ENCODE data around the gene USP17L25.
"Not testable (repeated sequence)": the region's sequence is repeated elsewhere in the genome, so short reads cannot be mapped to it uniquely, and the experiment has no call there.

USP17L25 gene, protein sequence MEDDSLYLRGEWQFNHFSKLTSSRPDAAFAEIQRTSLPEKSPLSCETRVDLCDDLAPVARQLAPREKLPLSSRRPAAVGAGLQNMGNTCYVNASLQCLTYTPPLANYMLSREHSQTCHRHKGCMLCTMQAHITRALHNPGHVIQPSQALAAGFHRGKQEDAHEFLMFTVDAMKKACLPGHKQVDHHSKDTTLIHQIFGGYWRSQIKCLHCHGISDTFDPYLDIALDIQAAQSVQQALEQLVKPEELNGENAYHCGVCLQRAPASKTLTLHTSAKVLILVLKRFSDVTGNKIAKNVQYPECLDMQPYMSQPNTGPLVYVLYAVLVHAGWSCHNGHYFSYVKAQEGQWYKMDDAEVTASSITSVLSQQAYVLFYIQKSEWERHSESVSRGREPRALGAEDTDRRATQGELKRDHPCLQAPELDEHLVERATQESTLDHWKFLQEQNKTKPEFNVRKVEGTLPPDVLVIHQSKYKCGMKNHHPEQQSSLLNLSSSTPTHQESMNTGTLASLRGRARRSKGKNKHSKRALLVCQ

DNA sequence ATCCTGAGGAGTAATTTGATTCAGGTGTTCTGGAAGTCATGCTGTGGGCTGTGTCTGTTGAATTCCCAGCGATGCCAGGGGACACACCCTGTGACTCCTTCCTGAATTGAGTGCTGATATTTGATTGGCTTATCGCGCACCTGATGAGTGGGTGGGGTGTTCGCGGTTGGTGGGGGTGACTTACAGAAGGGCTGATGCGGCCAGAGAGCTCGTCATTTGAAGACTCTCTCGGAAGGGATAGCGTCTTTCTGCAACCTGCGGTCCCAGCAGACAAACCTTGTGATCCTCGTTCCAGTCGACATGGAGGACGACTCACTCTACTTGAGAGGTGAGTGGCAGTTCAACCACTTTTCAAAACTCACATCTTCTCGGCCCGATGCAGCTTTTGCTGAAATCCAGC is at the start of gene USP17L25:
TSS of gene USP17L25 (plus strand) at position 301 of the 400 bp plus-strand sequence. CDS start at position 301, 0 bp downstream.
- DNase-seq (ENCODE audit: low spot score): not testable (repeated sequence)

DNA sequence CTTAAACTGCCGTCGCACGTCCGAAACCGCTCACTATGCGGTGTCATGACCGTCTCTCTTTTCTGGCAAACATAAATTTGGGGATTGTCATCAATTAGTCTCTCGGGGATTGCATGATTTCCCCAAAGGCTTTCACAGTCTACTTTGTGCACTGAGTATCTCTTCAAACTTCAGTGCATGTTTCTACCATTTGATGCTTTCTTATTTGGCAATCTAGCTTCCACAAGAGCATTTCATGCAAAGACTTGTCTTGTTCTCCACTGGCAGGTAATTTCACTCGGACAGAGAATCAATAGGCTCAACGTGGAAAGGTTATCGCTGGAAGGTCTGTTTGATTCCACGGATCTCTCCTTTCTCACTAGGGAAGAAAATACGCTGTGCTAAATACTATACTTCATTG is 5.5 kb upstream of the USP17L25 start:
- DNase-seq (ENCODE audit: low spot score): not testable (repeated sequence)

DNA sequence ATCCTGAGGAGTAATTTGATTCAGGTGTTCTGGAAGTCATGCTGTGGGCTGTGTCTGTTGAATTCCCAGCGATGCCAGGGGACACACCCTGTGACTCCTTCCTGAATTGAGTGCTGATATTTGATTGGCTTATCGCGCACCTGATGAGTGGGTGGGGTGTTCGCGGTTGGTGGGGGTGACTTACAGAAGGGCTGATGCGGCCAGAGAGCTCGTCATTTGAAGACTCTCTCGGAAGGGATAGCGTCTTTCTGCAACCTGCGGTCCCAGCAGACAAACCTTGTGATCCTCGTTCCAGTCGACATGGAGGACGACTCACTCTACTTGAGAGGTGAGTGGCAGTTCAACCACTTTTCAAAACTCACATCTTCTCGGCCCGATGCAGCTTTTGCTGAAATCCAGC is 4.8 kb upstream of the USP17L25 start, which contains the start of gene USP17L24:
TSS of gene USP17L24 (plus strand) at position 301 of the 400 bp plus-strand sequence. CDS start at position 301, 0 bp downstream.
- not testable (repeated sequence) for DNase-seq (ENCODE audit: low spot score)

DNA sequence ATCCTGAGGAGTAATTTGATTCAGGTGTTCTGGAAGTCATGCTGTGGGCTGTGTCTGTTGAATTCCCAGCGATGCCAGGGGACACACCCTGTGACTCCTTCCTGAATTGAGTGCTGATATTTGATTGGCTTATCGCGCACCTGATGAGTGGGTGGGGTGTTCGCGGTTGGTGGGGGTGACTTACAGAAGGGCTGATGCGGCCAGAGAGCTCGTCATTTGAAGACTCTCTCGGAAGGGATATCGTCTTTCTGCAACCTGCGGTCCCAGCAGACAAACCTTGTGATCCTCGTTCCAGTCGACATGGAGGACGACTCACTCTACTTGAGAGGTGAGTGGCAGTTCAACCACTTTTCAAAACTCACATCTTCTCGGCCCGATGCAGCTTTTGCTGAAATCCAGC is 4.6 kb downstream of the USP17L25 start, which contains the start of gene USP17L26:
TSS of gene USP17L26 (plus strand) at position 301 of the 400 bp plus-strand sequence. CDS start at position 301, 0 bp downstream.
- DNase-seq (ENCODE audit: low spot score): not testable (repeated sequence)

DNA sequence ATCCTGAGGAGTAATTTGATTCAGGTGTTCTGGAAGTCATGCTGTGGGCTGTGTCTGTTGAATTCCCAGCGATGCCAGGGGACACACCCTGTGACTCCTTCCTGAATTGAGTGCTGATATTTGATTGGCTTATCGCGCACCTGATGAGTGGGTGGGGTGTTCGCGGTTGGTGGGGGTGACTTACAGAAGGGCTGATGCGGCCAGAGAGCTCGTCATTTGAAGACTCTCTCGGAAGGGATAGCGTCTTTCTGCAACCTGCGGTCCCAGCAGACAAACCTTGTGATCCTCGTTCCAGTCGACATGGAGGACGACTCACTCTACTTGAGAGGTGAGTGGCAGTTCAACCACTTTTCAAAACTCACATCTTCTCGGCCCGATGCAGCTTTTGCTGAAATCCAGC is 9.4 kb downstream of the USP17L25 start, which contains the start of gene USP17L5:
TSS of gene USP17L5 (plus strand) at position 301 of the 400 bp plus-strand sequence. CDS start at position 301, 0 bp downstream.
- DNase-seq (ENCODE audit: low spot score): not testable (repeated sequence)

DNA sequence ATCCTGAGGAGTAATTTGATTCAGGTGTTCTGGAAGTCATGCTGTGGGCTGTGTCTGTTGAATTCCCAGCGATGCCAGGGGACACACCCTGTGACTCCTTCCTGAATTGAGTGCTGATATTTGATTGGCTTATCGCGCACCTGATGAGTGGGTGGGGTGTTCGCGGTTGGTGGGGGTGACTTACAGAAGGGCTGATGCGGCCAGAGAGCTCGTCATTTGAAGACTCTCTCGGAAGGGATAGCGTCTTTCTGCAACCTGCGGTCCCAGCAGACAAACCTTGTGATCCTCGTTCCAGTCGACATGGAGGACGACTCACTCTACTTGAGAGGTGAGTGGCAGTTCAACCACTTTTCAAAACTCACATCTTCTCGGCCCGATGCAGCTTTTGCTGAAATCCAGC is 14.1 kb downstream of the USP17L25 start, which contains the start of gene USP17L27:
TSS of gene USP17L27 (plus strand) at position 301 of the 400 bp plus-strand sequence. CDS start at position 301, 0 bp downstream.
- DNase-seq (ENCODE audit: low spot score): not testable (repeated sequence)

DNA sequence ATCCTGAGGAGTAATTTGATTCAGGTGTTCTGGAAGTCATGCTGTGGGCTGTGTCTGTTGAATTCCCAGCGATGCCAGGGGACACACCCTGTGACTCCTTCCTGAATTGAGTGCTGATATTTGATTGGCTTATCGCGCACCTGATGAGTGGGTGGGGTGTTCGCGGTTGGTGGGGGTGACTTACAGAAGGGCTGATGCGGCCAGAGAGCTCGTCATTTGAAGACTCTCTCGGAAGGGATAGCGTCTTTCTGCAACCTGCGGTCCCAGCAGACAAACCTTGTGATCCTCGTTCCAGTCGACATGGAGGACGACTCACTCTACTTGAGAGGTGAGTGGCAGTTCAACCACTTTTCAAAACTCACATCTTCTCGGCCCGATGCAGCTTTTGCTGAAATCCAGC is 18.9 kb downstream of the USP17L25 start, which contains the start of gene USP17L28:
TSS of gene USP17L28 (plus strand) at position 301 of the 400 bp plus-strand sequence. CDS start at position 301, 0 bp downstream.
- not testable (repeated sequence) for DNase-seq (ENCODE audit: low spot score)

DNA sequence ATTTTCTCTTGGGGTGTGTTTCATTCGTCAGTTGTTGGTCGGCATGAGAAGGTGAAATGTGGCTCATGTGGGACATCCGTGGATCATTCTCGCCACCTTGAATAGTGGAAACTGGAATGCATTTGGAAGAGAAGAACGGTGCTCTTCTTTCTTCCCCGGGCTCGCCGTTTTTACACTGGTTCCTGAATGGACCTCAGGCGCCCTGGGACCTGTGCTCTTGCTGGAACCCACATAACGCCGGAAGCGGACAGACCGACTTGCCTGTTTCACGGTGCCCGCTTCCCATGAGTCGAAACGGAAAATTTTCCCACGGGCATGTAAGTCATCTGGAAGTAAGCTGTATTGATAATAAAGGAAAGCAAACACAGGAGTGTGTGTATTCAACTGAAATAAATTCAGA is 21.2 kb downstream of the USP17L25 start:
- not testable (repeated sequence) for DNase-seq (ENCODE audit: low spot score)

DNA sequence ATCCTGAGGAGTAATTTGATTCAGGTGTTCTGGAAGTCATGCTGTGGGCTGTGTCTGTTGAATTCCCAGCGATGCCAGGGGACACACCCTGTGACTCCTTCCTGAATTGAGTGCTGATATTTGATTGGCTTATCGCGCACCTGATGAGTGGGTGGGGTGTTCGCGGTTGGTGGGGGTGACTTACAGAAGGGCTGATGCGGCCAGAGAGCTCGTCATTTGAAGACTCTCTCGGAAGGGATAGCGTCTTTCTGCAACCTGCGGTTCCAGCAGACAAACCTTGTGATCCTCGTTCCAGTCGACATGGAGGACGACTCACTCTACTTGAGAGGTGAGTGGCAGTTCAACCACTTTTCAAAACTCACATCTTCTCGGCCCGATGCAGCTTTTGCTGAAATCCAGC is 23.6 kb downstream of the USP17L25 start, which contains the start of gene USP17L29:
TSS of gene USP17L29 (plus strand) at position 301 of the 400 bp plus-strand sequence. CDS start at position 301, 0 bp downstream.
- not testable (repeated sequence) for DNase-seq (ENCODE audit: low spot score)

DNA sequence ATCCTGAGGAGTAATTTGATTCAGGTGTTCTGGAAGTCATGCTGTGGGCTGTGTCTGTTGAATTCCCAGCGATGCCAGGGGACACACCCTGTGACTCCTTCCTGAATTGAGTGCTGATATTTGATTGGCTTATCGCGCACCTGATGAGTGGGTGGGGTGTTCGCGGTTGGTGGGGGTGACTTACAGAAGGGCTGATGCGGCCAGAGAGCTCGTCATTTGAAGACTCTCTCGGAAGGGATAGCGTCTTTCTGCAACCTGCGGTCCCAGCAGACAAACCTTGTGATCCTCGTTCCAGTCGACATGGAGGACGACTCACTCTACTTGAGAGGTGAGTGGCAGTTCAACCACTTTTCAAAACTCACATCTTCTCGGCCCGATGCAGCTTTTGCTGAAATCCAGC is 33.1 kb downstream of the USP17L25 start, which contains the start of gene USP17L30:
TSS of gene USP17L30 (plus strand) at position 301 of the 400 bp plus-strand sequence. CDS start at position 301, 0 bp downstream.
- DNase-seq (ENCODE audit: low spot score): not testable (repeated sequence)

DNA sequence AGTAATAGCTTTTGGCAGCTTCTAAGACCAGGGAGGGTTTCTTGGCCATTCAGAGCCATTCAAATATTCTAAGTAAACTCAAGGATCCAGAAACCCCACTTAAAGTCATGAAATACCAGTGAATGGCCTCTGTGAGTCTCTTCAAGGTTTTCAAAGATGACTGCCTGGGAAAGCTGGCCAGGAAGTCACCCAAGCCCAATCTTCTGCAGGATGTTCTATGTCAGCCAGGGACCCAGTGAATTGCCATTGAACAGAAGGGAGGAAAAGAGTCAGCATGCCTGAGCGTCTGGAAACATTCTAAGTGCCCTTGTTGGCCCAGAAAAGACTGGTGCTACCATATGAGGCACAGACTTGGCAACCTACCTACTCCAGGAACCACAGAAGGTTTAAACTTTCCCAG is 50.2 kb downstream of the USP17L25 start:
- not testable (repeated sequence) for DNase-seq (ENCODE audit: low spot score)
